K562 (cell line): ENCODE data around the gene DCAF17. TPM values are rescaled to one million over a fixed set of nuclear protein-coding genes. Genes with fewer than 3 reads are reported as not detected.

Source experiments
- BRCA1 ChIP-seq, 2 experiments: fragments of 450-650 bp in 1 of 2; sonication (generic) in 1 of 2; formaldehyde crosslinking in 1 of 2; IDR thresholded peaks; 2 replicates each; pipeline versions ENCODE4 v1.5.0 to v1.6.1; 2017 to 2020; ENCODE audit warnings: mild to moderate bottlenecking in 1 of 2, missing genetic modification reagents in 1 of 2
- CBFA2T2 ChIP-seq: fragments of 450-650 bp; conservative IDR thresholded peaks from 2 replicates; pipeline ENCODE4 v1.6.1; 2017; ENCODE audit warnings: mild to moderate bottlenecking
- CBX8 ChIP-seq: fragments of 200-600 bp; sonication (generic); IDR thresholded peaks from 2 replicates; pipeline ENCODE4 v1.6.1; 2012; ENCODE audit warnings: borderline replicate concordance, mixed run types, low read depth, mild to moderate bottlenecking, moderate library complexity, mixed read lengths, low read length, control low read depth, inconsistent platforms; ENCODE audit not compliant: poor library complexity, severe bottlenecking; ENCODE audit errors: extremely low read depth
- DACH1 ChIP-seq: fragments of 450-650 bp; IDR thresholded peaks from 2 replicates; pipeline ENCODE4 v1.6.1; 2018; ENCODE audit not compliant: partially characterized antibody
- DMBX1 ChIP-seq: fragments of 250-450 bp; sonication (Bioruptor Pico); IDR thresholded peaks from 2 replicates; pipeline ENCODE4 v1.8.0; 2022; ENCODE audit warnings: inconsistent platforms, mild to moderate bottlenecking, moderate library complexity, borderline replicate concordance
- GABPA ChIP-seq: fragments of 200-800 bp; sonication (Bioruptor generic); conservative IDR thresholded peaks from 2 replicates; pipeline ENCODE4 v1.6.1; 2016; ENCODE audit warnings: low read depth, missing genetic modification characterization, missing compliant biosample characterization
- HMG20A ChIP-seq: fragments of 450-650 bp; formaldehyde crosslinking; conservative IDR thresholded peaks from 2 replicates; pipeline ENCODE4 v1.4.0; 2020; ENCODE audit warnings: mild to moderate bottlenecking, mixed read lengths
- HNRNPH1 ChIP-seq: fragments of 200-400 bp; formaldehyde crosslinking; optimal IDR thresholded peaks from 2 replicates; pipeline ENCODE3; 2017; ENCODE audit warnings: low read depth, mild to moderate bottlenecking, low read length, moderate library complexity
- ILK ChIP-seq: fragments of 450-650 bp; IDR thresholded peaks from 2 replicates; pipeline ENCODE4 v1.6.1; 2016; ENCODE audit warnings: missing genetic modification characterization, low read depth, mild to moderate bottlenecking, missing compliant biosample characterization, moderate library complexity, borderline replicate concordance
- JUND ChIP-seq, 2 experiments: IDR thresholded peaks; 2 replicates in 1 of 2; 3 replicates in 1 of 2; pipeline ENCODE4 v1.6.1; 2011; ENCODE audit warnings: borderline replicate concordance in 2 of 2, low read depth in 2 of 2, low read length in 2 of 2, improper control_type of control experiment in 1 of 2, missing biosample characterization in 1 of 2, missing genetic modification characterization in 1 of 2, missing genetic modification reagents in 1 of 2
- MAFF ChIP-seq: IDR thresholded peaks from 2 replicates; pipeline ENCODE4 v1.6.1; 2012; ENCODE audit warnings: low read length, improper control_type of control experiment
- NCOA2 ChIP-seq, 2 experiments: fragments of 450-650 bp; IDR thresholded peaks; 2 replicates each; pipeline ENCODE4 v1.6.1; 2018; ENCODE audit warnings: mild to moderate bottlenecking in 2 of 2, moderate library complexity in 1 of 2; ENCODE audit not compliant: partially characterized antibody in 2 of 2
- NCOA4 ChIP-seq: fragments of 450-650 bp; IDR thresholded peaks from 2 replicates; pipeline ENCODE4 v1.6.1; 2018; ENCODE audit warnings: mild to moderate bottlenecking; ENCODE audit not compliant: partially characterized antibody
- PKNOX1 ChIP-seq: fragments of 450-650 bp; IDR thresholded peaks from 2 replicates; pipeline ENCODE4 v1.6.1; 2016
- SAFB ChIP-seq: fragments of 200-400 bp; formaldehyde crosslinking; IDR thresholded peaks from 2 replicates; pipeline ENCODE4 v1.6.1; 2017; ENCODE audit warnings: low read depth, low read length, borderline replicate concordance
- SAFB2 ChIP-seq: fragments of 200-400 bp; formaldehyde crosslinking; IDR thresholded peaks from 2 replicates; pipeline ENCODE4 v1.6.1; 2018; ENCODE audit warnings: borderline replicate concordance, low read length, low read depth, moderate library complexity; ENCODE audit not compliant: severe bottlenecking
- ZBED1 ChIP-seq: IDR thresholded peaks from 2 replicates; pipeline ENCODE4 v1.6.1; 2014
- ZBTB17 ChIP-seq: fragments of 450-650 bp; formaldehyde crosslinking; IDR thresholded peaks from 2 replicates; pipeline ENCODE4 v1.4.0; 2020; ENCODE audit warnings: mild to moderate bottlenecking
- ZNF134 ChIP-seq: fragments of 250-450 bp; sonication (Bioruptor Pico); conservative IDR thresholded peaks from 2 replicates; pipeline ENCODE4 v1.4.0; 2020
- ZNF3 ChIP-seq: fragments of 250-450 bp; sonication (Bioruptor Pico); IDR thresholded peaks from 2 replicates; pipeline ENCODE4 v1.5.0; 2021; ENCODE audit warnings: mild to moderate bottlenecking, moderate library complexity
- ZNF561 ChIP-seq: fragments of 450-650 bp; formaldehyde crosslinking; conservative IDR thresholded peaks from 2 replicates; pipeline ENCODE4 v1.4.0; 2020; ENCODE audit warnings: mild to moderate bottlenecking, moderate library complexity
- ZNF589 ChIP-seq: fragments of 200-800 bp; sonication (Bioruptor generic); IDR thresholded peaks from 2 replicates; pipeline ENCODE4 v1.6.1; 2016; ENCODE audit warnings: low read depth, missing genetic modification characterization, missing compliant biosample characterization
- polyA plus RNA-seq, 8 experiments: library from polyadenylated mRNA; depleted of rRNA in 4 of 8; stranded (reverse) in 5 of 8; unstranded in 3 of 8; fragments of >200 nt; fragmentation: Nextera tagmentation in 2 of 8; fragmentation: Illumina TruSeq in 1 of 8; extraction: Ambion mirVana in 2 of 8; extraction: Trizol in 1 of 8; gene quantifications; 2 replicates each; pipeline versions ENCODE4 v1.2.1 to v1.2.3, GENCODE V29; 2011 to 2014; ENCODE audit warnings: inconsistent platforms in 1 of 8, missing spikeins in 1 of 8
- total RNA-seq, 7 experiments: library from RNA; depleted of rRNA in 6 of 7; stranded (reverse); fragments of >200 nt in 6 of 7; fragmentation: Illumina TruSeq in 2 of 7; extraction: Trizol in 2 of 7; gene quantifications; 2 replicates each; pipeline versions ENCODE4 v1.2.1 to v1.2.3, GENCODE V29; 2011 to 2021; ENCODE audit warnings: low replicate concordance in 1 of 7
- TF ChIP-seq, protein P1 (sequence below), 2 experiments: IDR thresholded peaks in 1 of 2; conservative IDR thresholded peaks in 1 of 2; 2 replicates each; pipeline ENCODE4 v1.6.1; 2016; ENCODE audit warnings: low read depth in 2 of 2, mild to moderate bottlenecking in 1 of 2, missing compliant biosample characterization in 1 of 2, missing genetic modification characterization in 1 of 2, moderate library complexity in 1 of 2

DCAF17 gene
- total and polyA plus RNA-seq, 9 of the 15 experiments (the other 6 are each of a cell fraction or from before 2014, with no cell fraction given): 10.0 to 38.5 (median 27.1) TPM

DNA sequence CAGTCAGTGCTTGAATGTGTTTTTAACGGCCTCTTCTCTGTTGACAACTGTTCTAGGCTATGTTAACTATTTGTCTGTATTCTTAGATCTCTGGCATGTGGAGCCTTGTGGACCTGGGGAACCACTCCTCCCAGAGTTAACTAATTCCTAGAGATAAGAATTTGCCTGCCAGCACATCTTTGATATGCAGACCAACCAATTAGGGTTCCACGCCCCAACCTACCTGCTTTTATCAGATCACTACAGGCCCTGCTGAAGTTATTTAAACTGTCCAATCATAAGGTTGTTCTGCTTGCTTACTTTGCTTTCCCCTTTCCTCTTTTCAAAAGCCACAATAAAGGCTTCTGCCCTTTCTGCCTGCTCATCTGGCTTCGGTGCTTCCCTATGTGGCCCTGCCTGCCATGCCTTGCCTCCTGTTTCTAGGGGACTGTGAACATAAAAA, 79.7 kb downstream of the DCAF17 start (continued):
- TF ChIP-seq NCOA4: no peak
- TF ChIP-seq NCOA2 (IDR thresholded peaks at IDR 0.05; ENCODE audit: partially characterized antibody in 2 of 2): no peak
- no peak for TF ChIP-seq ZNF3
- no peak for TF ChIP-seq SAFB
- TF ChIP-seq JUND (IDR thresholded peaks at IDR 0.05; ENCODE audit: borderline replicate concordance, low read depth, low read length): peak; percentile 5; the same call in 1 of the 2 replicates
- peak; percentile 53; the same call in 1 of the 3 replicates for TF ChIP-seq JUND (tag; IDR thresholded peaks at IDR 0.05; ENCODE audit: borderline replicate concordance, low read depth, low read length)
- no peak for TF ChIP-seq ZBED1
- TF ChIP-seq ZNF589 (CRISPR knock-in tag): no peak
- TF ChIP-seq GABPA (tag): no peak
- no peak for TF ChIP-seq ZNF561 (CRISPR knock-in tag)
- peak; percentile 50; the same call in 1 of the 2 replicates for TF ChIP-seq PKNOX1
- no peak for TF ChIP-seq MAFF
- TF ChIP-seq ILK (tag): no peak
- TF ChIP-seq HMG20A (CRISPR knock-in tag): no peak
- peak; percentile 79 for TF ChIP-seq CBFA2T2
- no peak for TF ChIP-seq SAFB2
- TF ChIP-seq, protein P1, sequence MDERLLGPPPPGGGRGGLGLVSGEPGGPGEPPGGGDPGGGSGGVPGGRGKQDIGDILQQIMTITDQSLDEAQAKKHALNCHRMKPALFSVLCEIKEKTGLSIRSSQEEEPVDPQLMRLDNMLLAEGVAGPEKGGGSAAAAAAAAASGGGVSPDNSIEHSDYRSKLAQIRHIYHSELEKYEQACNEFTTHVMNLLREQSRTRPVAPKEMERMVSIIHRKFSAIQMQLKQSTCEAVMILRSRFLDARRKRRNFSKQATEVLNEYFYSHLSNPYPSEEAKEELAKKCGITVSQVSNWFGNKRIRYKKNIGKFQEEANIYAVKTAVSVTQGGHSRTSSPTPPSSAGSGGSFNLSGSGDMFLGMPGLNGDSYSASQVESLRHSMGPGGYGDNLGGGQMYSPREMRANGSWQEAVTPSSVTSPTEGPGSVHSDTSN (CRISPR knock-in tag; IDR thresholded peaks at IDR 0.05; ENCODE audit: low read depth): no peak
- TF ChIP-seq, protein P1 (tag; conservative IDR thresholded peaks at IDR 0.05; ENCODE audit: low read depth): no peak
- no peak for TF ChIP-seq DACH1
- no peak for TF ChIP-seq CBX8
- TF ChIP-seq ZNF134: no peak
- no peak for TF ChIP-seq BRCA1 (IDR thresholded peaks at IDR 0.05)
- TF ChIP-seq BRCA1 (CRISPR knock-in tag; IDR thresholded peaks at IDR 0.05): no peak
- no peak for TF ChIP-seq ZBTB17 (CRISPR knock-in tag)
- no peak for TF ChIP-seq DMBX1 (CRISPR knock-in tag)
- TF ChIP-seq HNRNPH1: no peak
